Stimulated activated CD8-positive, alpha-beta memory T cell treated with anti-CD3 and anti-CD28 coated beads, Interleukin-12 subunit alpha, Interleukin-12 subunit beta, amount 100 ng/mL, for 24 hours (primary cell): Measurements from ENCODE around the gene MAMSTR.
"Not testable (repeated sequence)": the region's sequence is repeated elsewhere in the genome, so short reads cannot be mapped to it uniquely, and the experiment has no call there.

Source experiments
- DNase-seq: peaks from one replicate; pipeline ENCODE4 v3.0.0-alpha.2; 2020; ENCODE audit errors: extremely low read depth

The MAMSTR gene, protein sequence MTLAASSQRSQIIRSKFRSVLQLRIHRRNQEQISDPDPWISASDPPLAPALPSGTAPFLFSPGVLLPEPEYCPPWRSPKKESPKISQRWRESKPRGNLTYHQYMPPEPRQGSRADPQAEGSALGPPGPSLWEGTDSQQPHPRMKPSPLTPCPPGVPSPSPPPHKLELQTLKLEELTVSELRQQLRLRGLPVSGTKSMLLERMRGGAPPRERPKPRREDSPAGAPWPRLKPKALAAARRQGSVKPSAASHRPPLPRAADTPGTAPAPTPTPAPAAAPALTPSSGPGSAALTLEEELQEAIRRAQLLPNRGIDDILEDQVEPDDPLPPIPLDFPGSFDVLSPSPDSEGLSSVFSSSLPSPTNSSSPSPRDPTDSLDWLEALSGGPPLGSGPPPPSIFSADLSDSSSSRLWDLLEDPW

DNA sequence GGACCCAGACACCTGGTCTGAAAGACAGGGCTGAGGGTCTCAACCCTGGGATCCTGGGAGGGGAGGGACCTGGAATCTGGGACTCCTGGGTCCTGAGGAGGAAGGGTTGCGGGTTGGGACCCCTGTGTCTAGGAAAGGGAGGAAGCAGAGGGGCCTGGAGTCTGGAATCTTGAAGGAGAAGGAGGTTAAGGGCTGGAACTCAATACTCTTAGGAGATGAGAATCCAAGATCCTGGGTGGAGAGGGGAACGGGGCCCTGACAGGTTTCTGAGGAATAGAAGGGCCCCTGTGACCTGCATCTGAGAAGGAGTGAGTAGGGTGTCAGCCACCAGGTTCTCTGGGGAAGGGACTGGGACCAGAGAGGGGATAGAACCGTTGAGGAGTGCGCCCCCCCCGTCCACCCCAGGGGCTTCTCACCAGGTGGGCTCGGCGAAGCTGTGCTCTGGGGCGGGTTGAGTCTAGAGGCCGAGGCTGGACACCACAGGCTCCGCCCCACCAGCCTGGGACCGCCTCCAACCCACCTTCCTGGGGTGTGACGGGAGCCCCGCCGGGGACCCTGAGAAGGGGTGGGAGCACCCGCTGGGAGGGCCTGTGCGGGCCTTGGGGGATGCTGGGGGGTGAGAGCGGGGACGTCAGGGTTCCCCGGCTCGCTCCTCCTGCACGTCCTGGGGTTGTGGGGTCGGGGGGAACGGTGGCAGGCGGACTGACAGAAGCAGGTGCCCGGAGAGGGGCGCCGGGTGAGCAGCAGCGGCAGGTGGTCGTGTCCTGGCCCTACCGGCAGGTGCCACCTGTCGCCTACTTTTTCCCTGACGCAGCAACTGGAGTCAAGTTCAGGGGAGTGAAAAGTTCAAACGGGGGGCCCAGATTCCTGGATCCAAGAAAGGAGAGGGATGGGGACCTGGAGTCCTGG lies at the start of gene MAMSTR:
TSS of gene MAMSTR (minus strand) at position 463 of the 909 bp plus-strand sequence. CDS start 694 bp downstream, outside the sequence.
- no peak for DNase-seq

DNA sequence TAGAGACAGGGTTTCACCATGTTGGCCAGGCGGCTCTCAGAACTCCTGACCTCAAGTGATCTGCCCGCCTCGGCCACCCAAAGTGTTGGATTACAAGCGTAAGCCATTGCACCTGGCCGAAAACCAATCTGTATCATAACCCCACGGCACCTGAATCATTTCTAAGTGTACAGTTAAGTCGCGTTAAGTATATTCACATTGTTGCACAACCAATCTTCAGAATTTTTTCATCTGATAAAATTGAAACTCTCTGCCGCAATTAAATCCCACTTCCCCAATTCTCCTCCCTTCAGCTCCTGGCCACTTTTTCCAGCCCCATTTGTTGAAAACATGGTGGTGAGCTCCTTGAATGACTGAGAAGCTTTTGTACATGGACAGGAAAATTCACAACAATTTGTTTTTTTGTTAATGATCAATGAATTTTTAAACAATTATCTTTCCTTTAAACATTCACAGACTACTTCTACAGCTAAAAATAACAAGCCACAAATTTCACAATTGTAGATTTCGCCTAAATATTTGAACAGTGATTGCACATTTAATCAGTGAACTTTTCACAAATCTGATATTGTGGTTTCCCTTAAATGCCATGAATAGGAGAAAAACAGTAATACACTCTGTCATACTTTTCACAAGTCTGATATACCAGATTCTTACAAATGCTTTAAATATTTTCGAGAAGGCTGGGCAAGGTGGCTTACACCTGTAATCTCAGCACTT lies 49.6 kb upstream of the MAMSTR start:
- DNase-seq: no peak

DNA sequence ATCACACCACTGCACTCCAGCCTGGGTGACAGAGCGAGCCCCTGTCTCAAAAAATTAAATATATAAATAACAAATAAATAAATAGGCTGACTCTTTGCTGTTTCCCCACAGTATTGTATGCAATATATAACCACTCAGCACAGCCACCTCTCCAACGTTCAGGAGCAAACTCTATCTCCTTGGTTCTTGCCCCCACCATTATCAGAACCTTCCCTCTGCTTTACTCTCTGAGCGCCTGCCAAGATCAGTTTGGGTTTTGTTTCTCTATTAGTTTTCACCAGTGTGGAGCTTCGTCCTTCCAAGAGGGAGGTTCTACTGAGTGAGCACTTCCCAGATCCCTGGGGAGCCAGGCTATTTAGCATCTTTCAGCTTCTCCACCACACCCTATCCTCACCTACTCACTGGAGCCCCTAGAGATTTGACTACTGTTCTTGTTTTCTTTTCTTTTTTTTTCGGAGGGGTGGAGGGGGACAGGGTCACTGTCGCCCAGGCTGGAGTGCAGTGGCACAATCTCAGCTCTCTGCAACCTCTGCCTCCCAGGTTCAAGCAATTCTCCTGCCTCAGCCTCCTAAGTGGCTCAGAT lies 48.7 kb upstream of the MAMSTR start:
- DNase-seq: not testable (repeated sequence)

DNA sequence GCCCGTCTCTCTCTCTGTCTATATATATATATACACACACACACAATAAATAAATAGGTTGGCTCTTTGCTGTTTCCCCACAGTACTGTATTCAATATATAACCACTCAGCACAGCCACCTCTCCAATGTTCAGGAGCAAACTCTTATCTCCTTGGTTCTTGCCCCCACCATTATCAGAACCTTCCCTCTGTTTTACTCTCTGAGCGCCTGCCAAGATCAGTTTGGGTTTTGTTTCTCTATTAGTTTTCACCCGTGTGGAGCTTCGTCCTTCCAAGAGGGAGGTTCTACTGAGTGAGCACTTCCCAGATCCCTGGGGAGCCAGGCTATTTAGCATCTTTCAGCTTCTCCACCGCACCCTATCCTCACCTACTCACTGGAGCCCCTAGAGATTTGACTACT lies 46.3 kb upstream of the MAMSTR start:
- DNase-seq: not testable (repeated sequence)

DNA sequence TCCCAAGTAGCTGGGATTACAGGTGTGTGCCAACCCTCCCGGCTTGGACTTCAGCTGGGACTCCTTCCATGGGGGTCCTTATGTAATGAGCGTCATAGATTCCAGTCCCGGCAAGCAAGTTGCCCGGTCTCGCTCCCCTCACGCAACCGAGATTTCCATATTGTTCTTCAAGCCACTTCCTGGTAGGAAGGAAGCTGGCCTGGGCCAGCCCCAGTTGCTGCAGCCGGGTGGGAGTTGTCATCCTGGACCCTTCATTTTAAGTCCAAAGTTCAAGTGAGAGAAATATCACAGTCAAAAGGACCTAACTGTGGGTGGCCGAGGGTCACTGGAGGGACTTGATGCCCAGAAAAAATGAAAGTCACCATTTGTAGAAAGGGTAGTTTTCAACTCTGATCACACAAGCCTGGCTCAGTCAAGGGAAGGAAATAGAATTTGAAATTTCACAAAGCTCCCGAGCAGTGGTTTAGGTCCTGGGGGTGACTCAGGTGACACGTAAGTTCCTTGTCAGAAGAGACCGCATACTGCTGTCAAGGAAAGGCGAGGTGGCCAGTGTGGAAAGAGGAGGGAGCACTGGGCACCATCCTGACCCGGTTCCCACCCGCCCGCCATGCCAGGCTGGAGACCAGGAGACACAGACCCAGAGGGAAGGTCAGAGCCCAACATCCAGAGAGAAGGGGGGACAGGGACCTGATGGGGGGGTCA lies 41.1 kb upstream of the MAMSTR start:
- no peak for DNase-seq

DNA sequence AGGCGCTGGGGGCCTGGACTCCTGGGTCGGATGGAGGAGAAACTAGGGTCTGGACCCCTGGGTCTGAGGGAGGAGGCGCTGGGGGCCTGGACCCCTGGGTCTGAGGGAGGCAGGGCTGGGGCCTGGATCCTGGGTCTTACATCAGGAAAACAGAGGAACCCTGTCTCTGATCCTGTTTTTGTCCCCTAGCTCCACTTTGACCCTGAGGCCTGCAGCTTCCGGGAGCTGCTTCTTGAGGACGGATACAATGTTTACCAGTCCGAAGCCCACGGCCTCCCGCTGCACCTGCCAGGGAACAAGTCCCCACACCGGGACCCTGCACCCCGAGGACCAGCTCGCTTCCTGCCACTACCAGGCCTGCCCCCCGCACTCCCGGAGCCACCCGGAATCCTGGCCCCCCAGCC lies 38.2 kb upstream of the MAMSTR start:
- no peak for DNase-seq

DNA sequence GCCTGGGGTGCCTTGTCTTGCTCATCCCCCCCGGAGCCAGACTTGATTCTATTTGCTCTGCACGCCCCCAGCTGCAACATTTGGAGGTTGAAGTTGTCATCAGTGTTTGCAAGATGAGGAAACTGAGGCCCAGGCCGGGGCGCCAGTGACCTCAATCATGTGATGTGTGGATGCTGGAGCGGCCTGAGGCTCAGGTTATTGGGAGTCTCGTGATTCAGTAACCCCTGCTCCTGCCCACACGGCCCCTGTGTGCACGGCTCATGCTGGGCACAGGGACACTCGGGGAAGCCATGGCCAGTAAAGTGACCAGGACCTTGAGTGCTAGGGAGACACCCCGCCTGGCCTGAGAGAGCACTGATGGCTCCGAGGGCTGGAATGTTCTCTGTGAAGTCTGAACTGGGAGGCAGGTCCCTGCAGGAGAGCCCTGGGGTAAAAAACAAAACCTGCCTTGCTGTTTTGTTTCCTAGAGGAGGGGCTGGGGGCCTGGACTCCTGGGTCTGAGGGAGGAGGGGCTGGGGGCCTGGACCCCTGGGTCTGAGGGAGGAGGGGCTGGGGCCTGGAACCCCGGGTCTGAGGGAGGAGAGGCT lies 37.7 kb upstream of the MAMSTR start:
- no peak for DNase-seq

DNA sequence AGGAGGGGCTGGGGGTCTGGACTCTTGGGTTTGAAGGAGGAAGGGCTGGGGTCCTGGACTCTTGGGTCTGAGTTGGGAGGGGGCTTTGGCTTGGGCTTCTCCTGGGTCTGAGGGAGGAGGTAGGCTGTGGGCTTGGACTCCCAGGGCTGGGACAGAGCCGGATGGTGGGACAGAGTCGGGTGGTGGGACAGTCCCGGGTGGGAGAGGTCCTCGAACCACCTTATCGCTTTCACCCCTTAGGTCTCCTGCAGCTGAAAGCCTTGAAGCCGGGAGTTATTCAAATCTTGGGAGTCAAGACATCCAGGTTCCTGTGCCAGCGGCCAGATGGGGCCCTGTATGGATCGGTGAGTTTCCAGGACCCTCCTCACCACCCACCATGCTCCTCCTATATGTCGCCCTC lies 37.2 kb upstream of the MAMSTR start:
- DNase-seq: no peak

DNA sequence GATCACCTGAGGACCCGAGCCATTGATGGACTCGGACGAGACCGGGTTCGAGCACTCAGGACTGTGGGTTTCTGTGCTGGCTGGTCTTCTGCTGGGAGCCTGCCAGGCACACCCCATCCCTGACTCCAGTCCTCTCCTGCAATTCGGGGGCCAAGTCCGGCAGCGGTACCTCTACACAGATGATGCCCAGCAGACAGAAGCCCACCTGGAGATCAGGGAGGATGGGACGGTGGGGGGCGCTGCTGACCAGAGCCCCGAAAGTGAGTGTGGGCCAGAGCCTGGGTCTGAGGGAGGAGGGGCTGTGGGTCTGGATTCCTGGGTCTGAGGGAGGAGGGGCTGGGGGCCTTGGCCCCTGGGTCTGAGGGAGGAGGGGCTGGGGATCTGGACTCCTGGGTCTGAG lies 36.7 kb upstream of the MAMSTR start:
- no peak for DNase-seq

DNA sequence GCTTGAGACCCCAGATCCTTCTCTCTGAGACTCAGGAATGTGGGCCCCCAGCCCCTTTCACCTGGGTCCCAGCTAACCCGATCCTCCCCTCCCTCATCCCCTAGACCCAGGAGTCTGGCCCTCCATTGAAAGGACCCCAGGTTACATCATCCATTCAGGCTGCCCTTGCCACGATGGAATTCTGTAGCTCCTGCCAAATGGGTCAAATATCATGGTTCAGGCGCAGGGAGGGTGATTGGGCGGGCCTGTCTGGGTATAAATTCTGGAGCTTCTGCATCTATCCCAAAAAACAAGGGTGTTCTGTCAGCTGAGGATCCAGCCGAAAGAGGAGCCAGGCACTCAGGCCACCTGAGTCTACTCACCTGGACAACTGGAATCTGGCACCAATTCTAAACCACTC lies 36.3 kb upstream of the MAMSTR start:
- no peak for DNase-seq

DNA sequence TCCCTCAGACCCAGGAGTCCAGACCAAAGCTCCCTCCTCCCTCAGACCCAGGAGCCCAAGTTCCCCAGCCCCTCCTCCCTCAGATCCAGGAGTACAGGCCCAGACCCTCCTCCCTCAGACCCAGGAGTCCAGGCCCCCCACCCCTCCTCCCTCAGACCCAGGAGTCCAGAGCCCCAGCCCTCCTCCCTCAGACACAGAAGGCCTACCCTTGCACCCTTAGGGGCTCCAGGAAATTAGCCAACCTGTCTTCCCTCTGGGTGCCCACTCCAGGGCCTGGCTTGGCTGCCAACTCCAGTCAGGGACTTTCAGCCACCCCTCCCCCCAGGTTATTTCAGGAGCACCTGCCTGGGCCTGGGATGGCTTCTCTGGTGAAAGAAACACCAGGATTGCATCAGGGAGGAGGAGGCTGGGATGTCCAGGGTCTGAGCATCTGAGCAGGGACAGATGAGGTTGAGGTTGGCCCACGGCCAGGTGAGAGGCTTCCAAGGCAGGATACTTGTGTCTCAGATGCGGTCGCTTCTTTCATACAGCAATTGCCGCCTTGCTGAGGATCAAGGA lies 35.6 kb upstream of the MAMSTR start, which contains the start of gene FGF21:
TSS of gene FGF21 (plus strand) at position 441 of the 558 bp plus-strand sequence. CDS start 713 bp downstream, outside the sequence.
- no peak for DNase-seq

DNA sequence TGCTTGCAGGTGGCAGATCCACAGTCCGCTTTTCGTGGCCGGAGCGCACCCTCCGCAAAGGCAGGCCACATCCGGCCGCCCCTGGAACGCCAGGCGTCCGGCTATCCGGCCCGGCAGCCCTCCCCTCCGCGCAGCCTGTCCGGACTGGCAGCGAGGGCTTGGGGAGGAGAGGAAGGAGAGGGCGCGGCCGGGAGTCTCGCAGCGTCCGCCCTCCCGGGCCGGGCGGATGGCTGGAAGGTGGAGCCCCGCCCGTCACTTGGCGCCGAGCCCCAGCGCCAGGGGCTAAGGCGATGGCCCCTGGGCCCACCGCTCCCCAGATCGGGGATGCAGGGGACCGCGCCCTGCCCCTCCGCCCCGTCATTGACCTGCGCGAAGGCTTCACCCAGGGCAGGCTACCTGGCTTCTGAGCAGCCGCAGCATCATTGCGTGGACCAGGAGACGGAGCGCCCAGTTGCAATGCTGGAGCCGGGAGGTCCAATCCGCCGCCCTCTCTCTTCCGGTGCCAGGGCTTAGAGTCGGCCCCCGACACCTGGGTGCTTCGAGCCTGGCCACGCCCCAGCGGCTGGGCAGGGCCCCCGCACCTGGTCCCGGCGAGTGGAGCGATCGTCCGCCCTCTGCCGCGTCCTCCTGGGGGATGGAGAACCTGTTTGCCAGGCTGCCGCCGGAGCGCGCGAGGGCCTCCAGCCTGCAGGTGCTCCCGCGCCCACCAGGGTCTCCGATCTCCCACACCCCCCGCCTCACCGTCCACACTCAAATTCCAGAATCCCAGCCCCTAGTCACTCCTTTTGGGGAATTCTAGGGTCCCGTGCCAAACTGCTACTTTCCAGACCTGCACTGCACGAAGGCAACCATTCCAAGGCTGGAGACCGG lies 33.2 kb upstream of the MAMSTR start, which contains the start of gene FUT1:
TSS of gene FUT1 (minus strand) at position 146 of the 870 bp plus-strand sequence. CDS start 1,360 bp downstream, outside the sequence.
- no peak for DNase-seq

DNA sequence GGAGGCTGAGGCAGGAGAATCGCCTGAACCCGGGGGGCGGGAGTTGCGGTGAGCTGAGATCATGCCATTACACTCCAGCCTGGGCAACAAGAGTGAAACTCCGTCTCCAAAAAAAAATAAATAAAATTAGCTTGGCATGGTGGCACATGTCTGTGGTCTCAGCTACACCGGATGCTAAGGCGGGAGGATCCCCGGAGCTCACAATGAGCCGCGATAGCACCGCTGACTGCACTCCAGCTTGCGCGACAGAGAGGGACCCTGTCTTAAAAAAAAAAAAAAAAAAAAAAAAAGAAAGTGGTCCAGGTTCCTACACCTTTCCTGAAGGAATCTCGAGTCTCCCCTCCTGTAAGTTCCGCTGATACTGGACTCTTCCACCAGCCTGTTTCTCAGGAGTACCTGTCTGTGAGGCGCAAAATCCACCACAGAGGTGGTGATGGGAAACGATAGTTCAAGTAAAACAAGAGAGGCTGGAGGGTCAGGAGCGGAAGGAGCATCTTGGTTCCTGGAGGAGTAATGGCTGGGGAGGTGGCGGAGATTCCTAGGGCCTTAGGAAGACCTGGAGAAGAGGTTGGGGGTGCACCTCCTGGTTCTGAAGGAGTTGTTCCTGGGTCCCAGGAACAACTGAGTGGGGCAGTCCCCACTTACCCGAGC lies 32.4 kb upstream of the MAMSTR start:
- DNase-seq: no peak

DNA sequence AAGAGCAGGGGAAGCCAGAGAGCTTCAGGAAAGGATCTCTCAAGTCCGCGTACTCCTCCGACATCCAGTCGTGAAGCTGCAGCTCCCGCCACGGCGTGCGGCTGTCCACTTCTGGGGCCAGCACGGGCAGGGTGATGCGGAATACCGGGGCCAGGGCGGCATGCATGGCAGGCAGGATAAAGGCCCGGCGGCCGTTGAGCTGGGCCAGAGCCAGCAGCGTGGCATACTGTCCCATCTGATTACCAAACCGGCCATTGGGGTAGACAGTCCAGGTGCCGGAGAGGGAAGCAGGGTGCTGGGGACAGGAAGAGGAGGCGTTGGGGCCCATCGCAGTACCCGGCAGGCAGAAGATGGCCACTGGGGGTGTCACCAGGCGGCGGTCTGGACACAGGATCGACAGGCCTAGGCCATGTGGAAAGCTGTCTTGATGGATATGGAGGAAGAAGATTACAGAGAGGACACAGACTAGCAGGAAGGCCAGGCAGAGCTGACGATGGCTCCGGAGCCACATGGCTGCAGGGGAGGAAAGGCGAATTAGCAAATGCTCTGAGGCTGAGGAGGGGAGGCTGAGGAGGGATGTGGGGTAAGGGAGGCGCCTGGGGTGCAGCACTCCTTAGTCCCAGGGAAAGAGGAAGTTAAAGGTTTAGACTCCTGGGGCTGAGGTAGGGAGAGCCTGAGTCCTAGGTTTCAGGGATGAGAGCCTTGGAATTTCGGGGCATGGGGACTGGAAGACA lies 31.4 kb upstream of the MAMSTR start:
- DNase-seq: no peak

DNA sequence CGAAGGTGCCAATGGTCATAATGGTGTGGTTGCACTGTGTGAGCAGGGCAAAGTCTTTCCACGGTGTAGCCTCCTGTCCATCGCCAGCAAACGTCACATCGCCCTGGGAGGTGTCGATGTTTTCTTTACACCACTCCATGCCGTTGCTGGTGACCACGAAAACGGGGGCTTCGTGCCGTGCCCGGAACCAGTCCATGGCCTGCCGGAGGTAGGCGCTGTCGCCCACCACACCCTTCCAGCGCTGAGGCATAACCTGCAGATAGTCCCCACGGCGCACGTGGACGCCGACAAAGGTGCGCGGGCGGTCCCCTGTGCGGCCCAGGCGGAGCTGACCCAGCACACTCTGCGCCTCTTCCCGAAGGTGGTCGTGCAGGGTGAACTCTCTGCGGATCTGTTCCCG lies 30.8 kb upstream of the MAMSTR start:
- no peak for DNase-seq

DNA sequence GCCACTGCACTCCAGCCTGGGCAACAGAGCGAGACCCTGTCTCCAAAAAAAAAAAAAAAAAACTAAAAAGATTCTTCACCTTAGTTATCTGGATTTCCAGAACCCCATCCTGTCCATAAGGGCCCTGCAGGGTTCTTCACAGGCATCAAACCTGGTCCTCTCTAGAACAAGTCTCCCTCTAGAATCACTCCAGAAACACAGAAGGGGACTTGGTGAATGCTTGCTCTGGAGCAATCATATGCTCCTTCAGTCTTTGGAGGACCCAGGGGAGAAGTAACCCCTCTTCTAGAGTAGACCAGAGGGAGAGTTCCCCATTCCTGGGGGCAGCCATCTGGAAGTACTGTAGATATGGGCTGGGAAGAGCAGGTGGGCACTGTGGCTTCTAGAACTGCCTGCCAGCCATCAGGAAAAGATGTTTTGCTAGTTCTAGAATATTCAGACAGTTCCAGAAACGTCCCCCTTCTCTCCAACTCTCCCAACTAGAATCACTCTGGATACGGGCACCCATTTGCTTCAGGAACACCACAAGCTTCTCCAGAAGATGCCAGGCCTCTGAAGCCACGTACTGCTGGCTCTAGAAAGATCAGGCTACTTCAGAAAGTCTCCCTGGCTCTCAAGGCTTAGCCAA lies 30.2 kb upstream of the MAMSTR start:
- DNase-seq: no peak
